DMS114 treated with DMSO at 0.1 percent for 48 hours (cell line): Measurements from ENCODE around the gene TNS3.

Experiments
- DNase-seq: peaks from one replicate; lab custom pipeline; 2025; ENCODE audit not compliant: unreplicated experiment; lab: John Stamatoyannopoulos, UW

Gene TNS3

GRCh38 chr7:47582764-47583738 lies 1.1 kb upstream of the TNS3 start:
- no peak for DNase-seq

GRCh38 chr7:47581438-47581803 lies 490 bp downstream of the TNS3 start:
- DNase-seq, result no peak

- no peak for DNase-seq
Measured at GRCh38 chr7:47580811-47581331, 1.0 kb downstream of the TNS3 start.

GRCh38 chr7:47580175-47580706 lies 1.7 kb downstream of the TNS3 start:
- DNase-seq, result no peak

GRCh38 chr7:47579458-47579857 lies 2.5 kb downstream of the TNS3 start:
- DNase-seq, result no peak

- no peak for DNase-seq
Measured at GRCh38 chr7:47578579-47579270, 3.2 kb downstream of the TNS3 start.

- no peak for DNase-seq
Measured at GRCh38 chr7:47577321-47577919, 4.5 kb downstream of the TNS3 start.

- no peak for DNase-seq
Measured at GRCh38 chr7:47576866-47577306, 5.0 kb downstream of the TNS3 start.

GRCh38 chr7:47576031-47576865 lies 5.7 kb downstream of the TNS3 start:
- no peak for DNase-seq

- DNase-seq, result no peak
Measured at GRCh38 chr7:47574482-47575329, 7.2 kb downstream of the TNS3 start.

GRCh38 chr7:47573758-47574481 lies 8.0 kb downstream of the TNS3 start:
- no peak for DNase-seq

- DNase-seq, result no peak
Measured at GRCh38 chr7:47572939-47573757, 8.8 kb downstream of the TNS3 start.

- no peak for DNase-seq
Measured at GRCh38 chr7:47572094-47572445, 9.8 kb downstream of the TNS3 start.

GRCh38 chr7:47571331-47572093 lies 10.4 kb downstream of the TNS3 start:
- DNase-seq, result no peak

GRCh38 chr7:47570649-47571050 lies 11.3 kb downstream of the TNS3 start:
- no peak for DNase-seq

GRCh38 chr7:47568547-47568946 lies 13.4 kb downstream of the TNS3 start:
- DNase-seq, result no peak

GRCh38 chr7:47568056-47568455 lies 13.9 kb downstream of the TNS3 start:
- no peak for DNase-seq
